Measurements from ENCODE around the gene IRF2BP2. TPM values are rescaled to one million over a fixed set of nuclear protein-coding genes. Genes with fewer than 3 reads are reported as not detected.

Gene IRF2BP2
- total and polyA plus RNA-seq, 2 of the 13 experiments (the other 11 are each of a cell fraction or from before 2014, with no cell fraction given) = 140 to 147 TPM

DNA sequence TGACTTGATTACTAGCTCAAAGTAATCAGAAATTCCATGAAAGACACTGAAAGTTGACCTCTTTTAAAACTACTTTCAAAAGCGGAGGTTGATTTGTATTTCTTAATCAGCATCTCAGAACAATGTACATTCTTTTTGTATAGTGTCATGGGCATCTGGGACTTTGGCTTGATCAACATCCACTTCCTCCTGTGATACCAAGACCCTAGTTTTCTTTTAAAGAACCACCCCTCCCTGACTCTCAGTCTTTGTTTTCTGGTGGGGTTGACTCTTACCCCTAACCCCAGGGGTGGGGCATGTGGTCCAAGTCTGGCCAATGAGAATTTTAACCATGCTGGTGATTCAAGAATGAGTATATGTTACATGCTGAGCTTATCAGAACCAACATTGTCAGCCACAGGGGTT is 21.7 kb upstream of the IRF2BP2 start (continued):
- TF ChIP-seq, protein P1, sequence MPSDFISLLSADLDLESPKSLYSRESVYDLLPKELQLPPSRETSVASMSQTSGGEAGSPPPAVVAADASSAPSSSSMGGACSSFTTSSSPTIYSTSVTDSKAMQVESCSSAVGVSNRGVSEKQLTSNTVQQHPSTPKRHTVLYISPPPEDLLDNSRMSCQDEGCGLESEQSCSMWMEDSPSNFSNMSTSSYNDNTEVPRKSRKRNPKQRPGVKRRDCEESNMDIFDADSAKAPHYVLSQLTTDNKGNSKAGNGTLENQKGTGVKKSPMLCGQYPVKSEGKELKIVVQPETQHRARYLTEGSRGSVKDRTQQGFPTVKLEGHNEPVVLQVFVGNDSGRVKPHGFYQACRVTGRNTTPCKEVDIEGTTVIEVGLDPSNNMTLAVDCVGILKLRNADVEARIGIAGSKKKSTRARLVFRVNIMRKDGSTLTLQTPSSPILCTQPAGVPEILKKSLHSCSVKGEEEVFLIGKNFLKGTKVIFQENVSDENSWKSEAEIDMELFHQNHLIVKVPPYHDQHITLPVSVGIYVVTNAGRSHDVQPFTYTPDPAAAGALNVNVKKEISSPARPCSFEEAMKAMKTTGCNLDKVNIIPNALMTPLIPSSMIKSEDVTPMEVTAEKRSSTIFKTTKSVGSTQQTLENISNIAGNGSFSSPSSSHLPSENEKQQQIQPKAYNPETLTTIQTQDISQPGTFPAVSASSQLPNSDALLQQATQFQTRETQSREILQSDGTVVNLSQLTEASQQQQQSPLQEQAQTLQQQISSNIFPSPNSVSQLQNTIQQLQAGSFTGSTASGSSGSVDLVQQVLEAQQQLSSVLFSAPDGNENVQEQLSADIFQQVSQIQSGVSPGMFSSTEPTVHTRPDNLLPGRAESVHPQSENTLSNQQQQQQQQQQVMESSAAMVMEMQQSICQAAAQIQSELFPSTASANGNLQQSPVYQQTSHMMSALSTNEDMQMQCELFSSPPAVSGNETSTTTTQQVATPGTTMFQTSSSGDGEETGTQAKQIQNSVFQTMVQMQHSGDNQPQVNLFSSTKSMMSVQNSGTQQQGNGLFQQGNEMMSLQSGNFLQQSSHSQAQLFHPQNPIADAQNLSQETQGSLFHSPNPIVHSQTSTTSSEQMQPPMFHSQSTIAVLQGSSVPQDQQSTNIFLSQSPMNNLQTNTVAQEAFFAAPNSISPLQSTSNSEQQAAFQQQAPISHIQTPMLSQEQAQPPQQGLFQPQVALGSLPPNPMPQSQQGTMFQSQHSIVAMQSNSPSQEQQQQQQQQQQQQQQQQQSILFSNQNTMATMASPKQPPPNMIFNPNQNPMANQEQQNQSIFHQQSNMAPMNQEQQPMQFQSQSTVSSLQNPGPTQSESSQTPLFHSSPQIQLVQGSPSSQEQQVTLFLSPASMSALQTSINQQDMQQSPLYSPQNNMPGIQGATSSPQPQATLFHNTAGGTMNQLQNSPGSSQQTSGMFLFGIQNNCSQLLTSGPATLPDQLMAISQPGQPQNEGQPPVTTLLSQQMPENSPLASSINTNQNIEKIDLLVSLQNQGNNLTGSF (CRISPR knock-in tag; IDR thresholded peaks at IDR 0.05) = no peak
- TF ChIP-seq, protein P2, sequence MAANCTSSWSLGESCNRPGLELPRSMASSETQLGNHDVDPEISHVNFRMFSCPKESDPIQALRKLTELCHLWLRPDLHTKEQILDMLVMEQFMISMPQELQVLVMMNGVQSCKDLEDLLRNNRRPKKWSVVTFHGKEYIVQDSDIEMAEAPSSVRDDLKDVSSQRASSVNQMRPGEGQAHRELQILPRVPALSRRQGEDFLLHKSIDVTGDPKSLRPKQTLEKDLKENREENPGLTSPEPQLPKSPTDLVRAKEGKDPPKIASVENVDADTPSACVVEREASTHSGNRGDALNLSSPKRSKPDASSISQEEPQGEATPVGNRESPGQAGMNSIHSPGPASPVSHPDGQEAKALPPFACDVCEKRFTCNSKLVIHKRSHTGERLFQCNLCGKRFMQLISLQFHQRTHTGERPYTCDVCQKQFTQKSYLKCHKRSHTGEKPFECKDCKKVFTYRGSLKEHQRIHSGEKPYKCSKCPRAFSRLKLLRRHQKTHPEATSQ (CRISPR knock-in tag; IDR thresholded peaks at IDR 0.05; ENCODE audit: borderline replicate concordance) = no peak
- TF ChIP-seq, protein P3, sequence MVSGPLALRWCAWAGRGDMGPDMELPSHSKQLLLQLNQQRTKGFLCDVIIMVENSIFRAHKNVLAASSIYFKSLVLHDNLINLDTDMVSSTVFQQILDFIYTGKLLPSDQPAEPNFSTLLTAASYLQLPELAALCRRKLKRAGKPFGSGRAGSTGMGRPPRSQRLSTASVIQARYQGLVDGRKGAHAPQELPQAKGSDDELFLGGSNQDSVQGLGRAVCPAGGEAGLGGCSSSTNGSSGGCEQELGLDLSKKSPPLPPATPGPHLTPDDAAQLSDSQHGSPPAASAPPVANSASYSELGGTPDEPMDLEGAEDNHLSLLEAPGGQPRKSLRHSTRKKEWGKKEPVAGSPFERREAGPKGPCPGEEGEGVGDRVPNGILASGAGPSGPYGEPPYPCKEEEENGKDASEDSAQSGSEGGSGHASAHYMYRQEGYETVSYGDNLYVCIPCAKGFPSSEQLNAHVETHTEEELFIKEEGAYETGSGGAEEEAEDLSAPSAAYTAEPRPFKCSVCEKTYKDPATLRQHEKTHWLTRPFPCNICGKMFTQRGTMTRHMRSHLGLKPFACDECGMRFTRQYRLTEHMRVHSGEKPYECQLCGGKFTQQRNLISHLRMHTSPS (CRISPR knock-in tag; IDR thresholded peaks at IDR 0.05; ENCODE audit: low read depth) = no peak
- TF ChIP-seq ZNF232 (CRISPR knock-in tag; IDR thresholded peaks at IDR 0.05; ENCODE audit: borderline replicate concordance) = no peak
- TF ChIP-seq, protein P4, sequence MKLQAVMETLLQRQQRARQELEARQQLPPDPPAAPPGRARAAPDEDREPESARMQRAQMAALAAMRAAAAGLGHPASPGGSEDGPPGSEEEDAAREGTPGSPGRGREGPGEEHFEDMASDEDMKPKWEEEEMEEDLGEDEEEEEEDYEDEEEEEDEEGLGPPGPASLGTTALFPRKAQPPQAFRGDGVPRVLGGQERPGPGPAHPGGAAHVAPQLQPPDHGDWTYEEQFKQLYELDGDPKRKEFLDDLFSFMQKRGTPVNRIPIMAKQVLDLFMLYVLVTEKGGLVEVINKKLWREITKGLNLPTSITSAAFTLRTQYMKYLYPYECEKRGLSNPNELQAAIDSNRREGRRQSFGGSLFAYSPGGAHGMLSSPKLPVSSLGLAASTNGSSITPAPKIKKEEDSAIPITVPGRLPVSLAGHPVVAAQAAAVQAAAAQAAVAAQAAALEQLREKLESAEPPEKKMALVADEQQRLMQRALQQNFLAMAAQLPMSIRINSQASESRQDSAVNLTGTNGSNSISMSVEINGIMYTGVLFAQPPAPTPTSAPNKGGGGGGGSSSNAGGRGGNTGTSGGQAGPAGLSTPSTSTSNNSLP (IDR thresholded peaks at IDR 0.05; ENCODE audit: low read depth, low read length) = peak; percentile 59; the same call in 1 of the 2 replicates
- no peak for TF ChIP-seq HOXA9 (CRISPR knock-in tag; IDR thresholded peaks at IDR 0.05; ENCODE audit: borderline replicate concordance)
- TF ChIP-seq, protein P5, sequence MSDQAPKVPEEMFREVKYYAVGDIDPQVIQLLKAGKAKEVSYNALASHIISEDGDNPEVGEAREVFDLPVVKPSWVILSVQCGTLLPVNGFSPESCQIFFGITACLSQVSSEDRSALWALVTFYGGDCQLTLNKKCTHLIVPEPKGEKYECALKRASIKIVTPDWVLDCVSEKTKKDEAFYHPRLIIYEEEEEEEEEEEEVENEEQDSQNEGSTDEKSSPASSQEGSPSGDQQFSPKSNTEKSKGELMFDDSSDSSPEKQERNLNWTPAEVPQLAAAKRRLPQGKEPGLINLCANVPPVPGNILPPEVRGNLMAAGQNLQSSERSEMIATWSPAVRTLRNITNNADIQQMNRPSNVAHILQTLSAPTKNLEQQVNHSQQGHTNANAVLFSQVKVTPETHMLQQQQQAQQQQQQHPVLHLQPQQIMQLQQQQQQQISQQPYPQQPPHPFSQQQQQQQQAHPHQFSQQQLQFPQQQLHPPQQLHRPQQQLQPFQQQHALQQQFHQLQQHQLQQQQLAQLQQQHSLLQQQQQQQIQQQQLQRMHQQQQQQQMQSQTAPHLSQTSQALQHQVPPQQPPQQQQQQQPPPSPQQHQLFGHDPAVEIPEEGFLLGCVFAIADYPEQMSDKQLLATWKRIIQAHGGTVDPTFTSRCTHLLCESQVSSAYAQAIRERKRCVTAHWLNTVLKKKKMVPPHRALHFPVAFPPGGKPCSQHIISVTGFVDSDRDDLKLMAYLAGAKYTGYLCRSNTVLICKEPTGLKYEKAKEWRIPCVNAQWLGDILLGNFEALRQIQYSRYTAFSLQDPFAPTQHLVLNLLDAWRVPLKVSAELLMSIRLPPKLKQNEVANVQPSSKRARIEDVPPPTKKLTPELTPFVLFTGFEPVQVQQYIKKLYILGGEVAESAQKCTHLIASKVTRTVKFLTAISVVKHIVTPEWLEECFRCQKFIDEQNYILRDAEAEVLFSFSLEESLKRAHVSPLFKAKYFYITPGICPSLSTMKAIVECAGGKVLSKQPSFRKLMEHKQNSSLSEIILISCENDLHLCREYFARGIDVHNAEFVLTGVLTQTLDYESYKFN (CRISPR knock-in tag; conservative IDR thresholded peaks at IDR 0.05) = peak; percentile 43
- TF ChIP-seq, protein P6, sequence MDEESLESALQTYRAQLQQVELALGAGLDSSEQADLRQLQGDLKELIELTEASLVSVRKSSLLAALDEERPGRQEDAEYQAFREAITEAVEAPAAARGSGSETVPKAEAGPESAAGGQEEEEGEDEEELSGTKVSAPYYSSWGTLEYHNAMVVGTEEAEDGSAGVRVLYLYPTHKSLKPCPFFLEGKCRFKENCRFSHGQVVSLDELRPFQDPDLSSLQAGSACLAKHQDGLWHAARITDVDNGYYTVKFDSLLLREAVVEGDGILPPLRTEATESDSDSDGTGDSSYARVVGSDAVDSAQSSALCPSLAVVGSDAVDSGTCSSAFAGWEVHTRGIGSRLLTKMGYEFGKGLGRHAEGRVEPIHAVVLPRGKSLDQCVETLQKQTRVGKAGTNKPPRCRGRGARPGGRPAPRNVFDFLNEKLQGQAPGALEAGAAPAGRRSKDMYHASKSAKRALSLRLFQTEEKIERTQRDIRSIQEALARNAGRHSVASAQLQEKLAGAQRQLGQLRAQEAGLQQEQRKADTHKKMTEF (CRISPR knock-in tag; IDR thresholded peaks at IDR 0.05) = peak; percentile 27; the same call in 1 of the 2 replicates
- TF ChIP-seq HMG20A (CRISPR knock-in tag; IDR thresholded peaks at IDR 0.05; ENCODE audit: borderline replicate concordance) = peak; percentile 28; the same call in 1 of the 2 replicates
- TF ChIP-seq ZSCAN29 (CRISPR knock-in tag; conservative IDR thresholded peaks at IDR 0.05) = no peak
- TF ChIP-seq SOX5 (CRISPR knock-in tag; IDR thresholded peaks at IDR 0.05; ENCODE audit: borderline replicate concordance) = peak; percentile 96
- TF ChIP-seq ZNF749 (CRISPR knock-in tag; IDR thresholded peaks at IDR 0.05; ENCODE audit: borderline replicate concordance) = no peak

Measured in HepG2 (cell line).